SIG-M5 treated with dmso at 0.1 percent for 504 hours (cell line): ENCODE results near the gene CR1L.
"Not testable (repeated sequence)": the region's sequence is repeated elsewhere in the genome, so short reads cannot be mapped to it uniquely, and the experiment has no call there.

ENCODE experiments used
- DNase-seq: peaks from one replicate; lab custom pipeline; 2025; ENCODE audit not compliant: unreplicated experiment; lab: John Stamatoyannopoulos, UW

CR1L gene

DNA sequence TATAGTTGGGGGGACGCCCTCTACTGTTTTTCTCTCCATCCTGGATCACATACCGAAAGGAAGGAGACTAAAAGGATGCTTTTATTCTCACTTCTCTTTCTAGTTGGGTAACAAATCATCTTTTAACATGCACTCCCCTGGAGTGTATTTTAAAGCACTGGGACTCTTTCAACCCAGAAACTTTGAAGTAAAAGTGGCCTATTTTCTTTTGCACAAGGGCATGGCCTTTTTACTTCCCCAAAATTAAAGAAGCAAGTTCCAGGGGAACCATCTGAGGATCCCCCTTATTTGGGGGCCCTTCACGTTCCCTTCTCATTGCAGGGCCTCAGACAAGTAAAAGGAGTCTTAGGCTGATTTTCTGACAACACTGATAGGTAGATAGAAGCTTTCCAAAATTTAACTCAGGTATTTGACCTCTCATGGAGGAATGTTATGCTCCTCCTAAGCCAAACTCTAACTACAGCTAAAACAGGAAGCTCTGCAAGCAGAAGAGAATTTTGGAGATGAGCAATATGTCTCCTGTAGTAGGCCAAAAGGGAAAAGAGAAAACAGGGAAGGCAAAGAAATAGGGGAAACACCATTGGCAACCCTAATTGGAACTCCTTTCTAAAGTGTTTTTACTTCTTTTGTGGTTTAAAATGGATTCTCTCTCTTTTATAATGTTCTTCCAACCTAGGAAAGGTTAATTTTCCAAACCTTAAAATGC is 98.1 kb downstream of the CR1L start:
- peak; percentile 47 for DNase-seq

DNA sequence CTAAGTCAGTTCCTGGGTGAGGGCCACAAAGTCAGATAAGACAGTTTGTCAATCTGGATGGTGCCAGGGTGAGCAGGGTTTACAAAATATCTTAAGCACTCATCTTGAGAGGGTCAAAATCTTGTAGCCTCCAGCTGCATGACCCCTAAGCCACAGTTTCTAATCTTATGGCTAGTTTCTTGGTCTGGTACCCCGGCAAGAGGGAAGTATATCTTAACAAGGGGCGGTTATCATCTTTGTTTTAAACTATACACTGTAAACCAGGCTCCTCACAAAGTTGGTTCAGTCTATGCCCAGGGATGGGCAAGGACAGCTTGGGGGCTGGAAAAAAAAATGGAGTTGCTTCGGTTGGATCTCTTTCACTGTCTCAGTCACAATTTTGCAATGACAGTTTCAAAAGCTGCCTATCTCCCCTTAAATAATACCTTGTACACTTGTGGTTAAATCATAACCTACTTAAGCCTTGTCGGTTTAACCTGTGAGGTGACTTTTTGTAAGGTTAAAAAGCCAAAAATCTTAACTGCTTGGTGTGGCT is 99.1 kb downstream of the CR1L start:
- no peak for DNase-seq

DNA sequence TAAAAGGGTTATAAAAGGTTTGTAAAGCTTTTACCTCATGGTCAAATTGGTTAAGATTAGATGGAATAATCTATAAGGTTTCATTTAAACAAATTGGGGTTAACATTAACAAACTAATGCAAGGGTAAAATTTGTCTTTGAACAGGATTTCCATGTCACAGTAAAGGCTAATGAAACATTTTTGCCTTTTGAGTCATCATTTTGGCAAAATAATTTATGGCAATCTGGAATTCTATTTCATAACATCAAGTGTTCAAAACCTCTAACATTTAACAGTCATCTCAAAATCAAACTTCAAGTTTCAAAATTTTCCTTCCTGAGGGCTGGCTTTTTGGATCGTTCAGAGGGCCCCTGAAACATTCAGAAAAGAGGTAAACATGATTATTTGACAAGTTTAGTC is 100.4 kb downstream of the CR1L start:
- no peak for DNase-seq

DNA sequence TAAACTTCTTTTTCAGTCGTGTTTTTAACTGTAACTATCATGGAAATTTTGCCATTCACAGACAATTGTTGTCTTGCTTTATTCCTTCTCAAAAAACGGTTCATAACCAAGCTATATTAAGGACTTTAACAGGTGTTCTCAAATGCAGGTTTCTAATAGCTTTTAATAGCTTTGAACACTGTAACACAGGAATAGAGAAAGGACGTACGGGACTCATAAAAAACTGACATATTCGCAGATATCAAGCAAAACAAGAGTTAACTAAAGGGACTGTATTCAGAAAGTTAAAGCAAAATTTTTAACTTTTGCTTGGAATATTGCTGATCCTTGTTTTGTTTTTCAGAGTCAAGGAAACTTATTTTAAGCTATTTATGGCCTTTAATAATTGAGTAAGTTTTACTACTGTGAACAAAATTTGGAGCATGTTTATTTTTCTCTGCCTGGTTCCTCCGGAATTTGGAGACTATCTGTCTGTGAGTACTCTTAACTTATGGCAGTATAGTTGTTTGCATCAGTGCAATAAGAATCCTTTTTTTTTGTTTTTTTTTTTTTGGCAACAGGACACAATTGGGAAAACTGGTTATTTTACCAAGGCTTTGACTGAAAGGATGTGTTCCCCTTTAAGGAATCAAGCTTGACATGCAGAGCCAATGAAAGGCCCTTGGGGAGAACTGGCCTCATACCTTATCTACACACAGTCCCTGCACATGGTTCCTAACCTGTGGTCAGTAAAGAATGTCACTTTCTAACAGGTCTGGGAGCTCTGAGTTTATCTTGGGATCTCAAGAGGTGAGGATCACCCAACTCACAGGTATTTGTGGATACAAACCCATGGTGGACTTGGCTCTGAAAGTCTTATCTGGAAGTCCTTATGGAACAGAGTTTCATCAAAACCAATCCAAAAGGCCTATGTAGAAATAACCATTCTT is 101.2 kb downstream of the CR1L start:
- DNase-seq: no peak

DNA sequence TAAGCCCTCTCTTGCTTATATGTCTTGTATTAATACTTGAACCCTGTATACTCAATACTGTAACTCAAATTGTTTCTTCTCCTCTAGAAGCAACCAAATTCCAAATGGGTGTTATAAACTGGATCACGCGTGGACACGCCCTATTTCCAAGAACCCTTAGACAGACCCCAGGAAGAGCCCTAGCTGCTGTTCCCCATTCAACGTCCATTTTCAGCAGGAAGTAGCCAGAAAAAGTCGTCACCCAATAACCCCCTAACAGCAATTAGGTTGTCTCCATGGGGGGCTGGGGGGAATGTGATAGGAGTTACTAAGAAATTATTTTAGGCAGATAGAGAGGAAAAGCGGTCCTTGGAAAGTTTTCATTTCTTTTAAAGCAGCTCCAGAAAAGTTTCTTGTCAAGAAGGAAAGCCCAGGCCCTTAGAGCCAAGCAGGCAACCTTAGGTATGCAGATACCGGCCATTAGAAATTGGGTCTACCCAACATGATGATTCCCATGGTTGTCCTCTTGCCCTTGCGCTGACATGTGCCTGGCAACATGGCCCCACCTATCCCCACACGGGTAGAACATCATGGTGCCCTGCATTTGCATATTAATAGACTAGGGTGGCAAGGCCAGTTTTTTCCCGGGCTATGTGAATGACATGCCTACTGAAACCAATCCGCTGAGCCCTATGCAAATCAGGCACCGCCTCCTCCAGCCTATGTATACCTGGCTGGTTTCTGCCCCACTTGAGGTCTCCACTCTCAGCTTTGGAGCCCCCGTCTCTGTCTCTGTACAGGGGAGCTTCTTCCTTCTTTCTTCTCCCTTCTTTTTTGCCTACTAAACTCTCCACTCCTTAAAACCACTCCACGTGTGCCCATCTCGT is 102.9 kb downstream of the CR1L start:
- DNase-seq: no peak

DNA sequence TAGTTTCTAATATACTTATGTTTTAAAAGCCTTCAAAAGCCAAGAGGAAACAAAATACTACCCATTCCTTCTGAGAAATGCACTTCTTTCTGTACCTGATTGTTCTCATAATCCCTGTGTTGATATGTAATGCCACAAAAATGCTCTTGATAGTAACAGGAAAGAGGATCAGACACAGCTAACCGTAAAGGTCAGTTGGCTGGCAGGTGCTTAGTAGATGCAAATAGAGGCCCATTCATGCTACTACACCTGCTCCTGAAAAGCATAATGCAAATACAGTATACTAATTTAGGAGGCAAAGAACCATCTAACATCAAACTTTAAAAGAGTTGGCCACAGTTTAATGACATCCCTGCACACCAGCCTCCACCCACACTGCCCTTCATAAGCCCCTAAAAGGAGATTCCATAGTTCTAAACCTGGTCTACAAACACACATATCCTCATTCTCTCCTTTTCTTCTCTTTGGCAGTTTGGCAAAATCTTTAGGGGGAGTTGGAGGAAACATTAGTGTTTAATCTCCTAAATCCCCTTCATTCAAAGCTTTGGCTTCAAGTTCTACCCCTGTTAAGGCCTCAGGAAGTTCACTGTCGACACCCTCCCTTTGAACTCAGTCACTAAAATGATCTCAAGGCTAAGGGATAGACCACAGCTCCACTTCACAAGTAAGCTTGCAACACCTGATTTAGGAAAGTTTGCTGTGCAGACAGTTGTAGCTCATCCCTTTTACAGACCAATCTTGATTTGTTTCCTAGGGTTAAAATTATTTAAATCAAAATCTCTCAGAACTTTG is 104.0 kb downstream of the CR1L start:
- peak; percentile 37 for DNase-seq

DNA sequence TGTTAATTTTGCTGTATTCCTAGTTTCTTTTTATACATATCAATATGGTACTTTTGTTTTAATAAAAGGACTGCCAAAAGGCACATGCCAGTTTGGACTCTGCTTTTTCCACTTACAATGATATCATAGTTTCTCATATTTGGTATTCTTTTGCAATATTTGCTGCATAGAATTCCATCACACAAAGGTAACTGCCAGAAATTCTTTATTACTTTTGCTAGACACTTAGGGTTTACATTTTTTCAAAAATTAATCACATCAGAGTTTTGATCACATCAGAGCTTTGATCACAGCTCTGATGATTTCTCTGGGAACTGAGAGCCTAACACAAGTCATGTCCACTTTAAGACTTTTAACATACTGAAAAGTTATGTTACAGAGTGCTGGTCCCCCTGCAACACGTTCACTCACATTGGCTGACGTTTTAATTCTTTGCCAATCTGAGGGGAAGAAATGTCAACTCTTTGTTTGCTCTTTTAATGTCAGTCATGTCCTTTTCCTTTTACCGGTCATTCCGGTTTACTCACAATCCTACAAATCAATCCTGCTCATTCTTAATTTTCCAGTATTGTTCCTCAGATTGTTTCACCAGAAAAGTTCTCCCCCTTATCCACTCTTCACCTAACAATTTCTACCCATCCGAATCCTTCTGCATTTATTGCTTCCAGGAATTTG is 105.8 kb downstream of the CR1L start:
- no peak for DNase-seq

DNA sequence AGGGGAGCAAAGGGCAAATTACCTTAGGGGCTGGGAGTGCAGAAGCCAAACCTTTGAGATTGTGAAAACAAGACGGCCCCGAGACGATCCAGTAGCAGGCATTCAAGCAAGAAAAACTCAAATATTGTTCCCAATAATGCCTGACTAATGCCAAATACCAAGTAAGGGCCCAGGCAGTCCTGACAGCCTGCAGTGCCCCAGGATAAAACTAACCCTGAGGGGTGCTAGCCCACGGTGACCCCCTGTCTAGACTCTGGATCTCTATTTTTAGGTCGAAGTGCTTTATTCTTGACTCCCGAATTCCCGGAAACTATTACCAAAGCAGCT is 106.5 kb downstream of the CR1L start:
- DNase-seq: not testable (repeated sequence)

DNA sequence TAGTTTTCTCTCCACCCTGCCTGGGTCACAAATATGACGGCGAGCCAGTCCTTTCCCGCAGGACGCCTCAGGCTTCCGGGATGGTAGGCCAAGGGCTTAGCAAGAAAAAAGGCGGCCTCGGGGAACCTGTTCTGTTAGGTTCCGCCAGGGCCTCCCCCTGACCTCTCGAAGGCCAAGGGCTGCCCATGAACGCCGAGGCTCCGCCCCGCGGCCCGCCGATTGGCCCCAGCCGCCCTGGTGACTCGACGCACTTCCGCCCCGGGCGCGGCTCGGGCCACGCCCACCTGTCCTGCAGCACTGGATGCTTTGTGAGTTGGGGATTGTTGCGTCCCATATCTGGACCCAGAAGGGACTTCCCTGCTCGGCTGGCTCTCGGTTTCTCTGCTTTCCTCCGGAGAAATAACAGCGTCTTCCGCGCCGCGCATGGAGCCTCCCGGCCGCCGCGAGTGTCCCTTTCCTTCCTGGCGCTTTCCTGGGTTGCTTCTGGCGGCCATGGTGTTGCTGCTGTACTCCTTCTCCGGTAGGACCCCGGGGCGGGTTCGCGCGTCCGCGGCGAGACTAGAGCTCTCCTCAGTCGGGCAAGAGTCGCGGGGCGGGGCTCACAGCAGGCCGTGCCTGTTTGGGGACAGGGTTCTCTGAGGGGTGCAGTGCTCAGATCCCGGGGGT is 107.0 kb downstream of the CR1L start, which contains the start of gene CD46:
TSS of gene CD46 (plus strand) at position 265 of the 666 bp plus-strand sequence. CDS start at position 424, 159 bp downstream.
- peak; percentile 98 for DNase-seq

DNA sequence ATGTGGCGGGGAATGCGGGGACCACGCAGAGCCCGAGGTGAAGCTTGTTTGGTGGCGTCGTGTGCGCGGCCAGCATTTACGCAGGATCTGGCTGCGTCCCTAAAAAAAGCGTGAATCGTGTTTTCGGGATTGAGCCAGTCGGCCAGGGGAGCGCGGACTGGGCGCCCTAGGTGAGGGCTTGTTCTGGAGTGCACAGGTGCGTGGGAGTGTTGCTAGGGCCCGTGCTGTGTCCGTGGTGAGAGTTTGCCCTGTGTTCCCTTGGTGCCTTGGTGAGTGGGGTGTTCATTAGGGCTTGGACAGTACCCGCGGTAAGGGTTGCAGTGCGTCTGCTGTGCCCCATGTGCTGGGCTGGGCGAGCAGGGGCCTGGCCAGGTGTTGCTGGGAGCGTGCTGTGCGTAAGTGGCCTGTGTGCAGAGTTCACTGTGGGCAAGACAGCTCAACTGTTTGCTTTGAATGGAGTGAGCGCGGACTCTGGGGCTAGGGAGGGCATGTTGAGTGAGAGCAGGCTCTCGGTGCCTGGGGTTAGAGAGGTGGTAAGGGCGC is 107.6 kb downstream of the CR1L start:
- DNase-seq: peak; percentile 43

DNA sequence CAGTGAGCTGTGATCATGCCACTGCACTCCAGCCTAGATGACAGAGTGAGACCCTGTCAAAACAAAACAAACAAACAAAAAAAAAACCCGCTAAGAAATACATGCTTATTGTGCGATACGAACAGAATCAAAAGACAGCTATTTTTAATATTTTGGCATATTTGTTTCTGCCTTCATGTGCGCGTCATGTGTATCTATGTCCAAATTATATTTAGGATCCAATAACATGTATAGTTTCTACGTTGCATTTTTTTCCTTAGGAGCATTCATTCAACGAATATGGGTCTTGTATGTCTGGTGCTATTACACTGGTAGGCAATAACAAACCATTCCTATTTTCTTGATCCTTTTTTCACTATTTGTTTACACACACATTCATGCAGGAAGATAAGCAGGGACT is 108.7 kb downstream of the CR1L start:
- no peak for DNase-seq

DNA sequence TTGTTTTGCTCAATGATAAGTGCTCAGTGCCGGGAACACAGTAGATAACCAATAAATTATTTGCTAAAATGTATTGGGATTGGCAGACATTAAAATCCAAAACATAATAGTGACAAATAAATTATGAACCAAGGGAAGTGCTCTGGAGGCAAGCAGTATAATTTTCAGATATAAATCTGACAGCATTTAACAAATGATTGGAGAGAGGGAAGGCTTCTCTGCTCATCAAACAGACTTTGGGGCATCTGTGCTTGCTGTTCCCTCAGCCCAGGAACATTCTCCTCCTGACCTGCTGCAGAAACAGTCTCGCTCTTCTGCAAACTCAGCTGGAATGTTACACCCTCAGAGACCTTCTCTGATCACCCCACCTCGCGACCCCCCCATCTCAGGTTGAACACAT is 109.1 kb downstream of the CR1L start:
- DNase-seq: no peak

DNA sequence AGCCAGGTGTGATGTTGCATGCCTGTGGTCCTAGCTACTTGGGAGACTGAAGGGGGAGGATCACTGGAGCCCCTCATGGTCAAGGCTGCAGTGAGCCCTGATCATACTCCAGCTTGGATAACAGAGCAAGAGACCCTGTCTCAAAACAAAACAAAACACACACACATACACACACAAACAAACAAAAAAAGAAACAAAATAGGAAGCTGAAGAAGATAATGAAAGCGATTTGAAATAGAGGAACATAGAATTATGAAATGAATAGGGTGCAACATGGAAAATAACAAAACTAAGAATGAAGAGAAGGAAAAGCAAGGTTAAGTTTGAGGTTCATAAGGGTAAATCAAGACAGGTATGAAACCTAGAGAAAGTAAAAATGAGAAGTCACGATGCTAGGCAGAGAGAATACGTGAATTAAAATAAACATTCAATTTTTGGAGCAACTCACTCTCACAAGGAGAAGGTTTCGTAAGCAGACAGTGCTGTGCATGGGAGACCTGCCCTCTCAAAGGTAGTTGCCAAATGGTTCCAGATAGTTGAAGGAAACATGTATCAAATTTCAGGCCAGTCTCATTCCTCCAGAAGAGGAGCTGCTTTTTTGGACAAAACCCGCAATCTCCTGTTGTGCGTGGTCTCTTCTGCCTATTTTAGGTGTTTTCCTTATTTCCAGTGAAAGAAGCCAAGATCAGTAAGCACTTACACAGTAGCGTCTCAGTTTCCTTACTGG is 110.2 kb downstream of the CR1L start:
- peak; percentile 77 for DNase-seq

DNA sequence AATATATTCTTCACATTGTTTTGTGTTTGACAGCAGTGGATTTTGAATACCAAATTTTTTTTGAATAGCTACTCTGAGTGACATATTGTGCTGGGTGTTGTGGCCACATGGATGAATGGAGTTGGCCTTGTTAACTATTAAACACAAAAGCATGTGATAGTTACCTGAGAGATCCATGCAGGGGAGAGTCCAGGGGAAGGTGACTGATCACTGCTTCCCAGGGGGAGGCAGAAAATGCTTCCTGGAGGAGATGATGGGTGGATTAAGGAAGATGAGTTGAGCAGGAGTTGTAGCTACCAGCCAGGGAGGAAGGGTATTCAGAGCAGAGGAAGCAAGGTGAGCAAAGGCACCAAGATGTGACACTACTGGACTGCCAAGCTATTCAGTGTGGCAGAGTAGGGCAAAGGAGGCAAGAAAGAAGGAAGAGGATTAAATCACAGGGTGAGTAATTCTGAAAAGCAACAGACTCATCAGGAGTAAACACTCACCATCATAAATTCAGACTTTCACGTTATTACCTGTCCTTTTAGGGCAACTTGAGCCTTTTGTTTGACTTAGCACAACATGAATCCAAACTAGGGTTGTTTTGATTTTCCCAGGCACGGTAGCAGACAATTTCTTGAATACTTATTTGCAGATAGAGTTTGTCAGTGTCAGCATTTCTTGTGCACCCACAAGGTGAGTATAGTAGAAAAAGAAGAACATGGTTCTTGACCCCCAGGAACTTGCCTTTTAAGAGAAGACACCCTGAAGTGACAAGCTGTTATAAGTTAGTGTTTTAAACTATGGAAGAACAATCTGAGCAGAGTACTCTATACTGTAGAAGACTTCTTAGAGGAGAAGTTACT is 111.1 kb downstream of the CR1L start:
- DNase-seq: no peak

DNA sequence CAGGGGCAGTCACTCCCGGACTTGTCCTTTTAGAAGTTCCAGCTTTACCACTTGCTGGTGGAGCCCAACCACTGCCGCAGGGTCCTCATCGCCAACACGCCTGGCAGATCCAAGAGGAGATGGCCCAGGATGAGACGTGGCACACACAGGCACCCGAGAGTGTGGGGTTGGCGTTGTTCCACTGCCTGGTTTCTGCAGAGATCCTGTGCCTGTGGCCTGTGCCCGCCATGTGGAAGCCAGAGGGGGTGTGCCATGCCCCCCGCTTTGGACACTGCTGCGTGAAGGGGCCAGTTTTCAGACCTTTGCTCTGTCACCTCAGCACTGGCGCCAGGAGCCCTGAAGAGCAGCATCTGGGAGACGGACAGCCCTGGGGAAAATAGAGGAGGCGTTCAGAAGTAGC is 117.7 kb downstream of the CR1L start:
- no peak for DNase-seq

DNA sequence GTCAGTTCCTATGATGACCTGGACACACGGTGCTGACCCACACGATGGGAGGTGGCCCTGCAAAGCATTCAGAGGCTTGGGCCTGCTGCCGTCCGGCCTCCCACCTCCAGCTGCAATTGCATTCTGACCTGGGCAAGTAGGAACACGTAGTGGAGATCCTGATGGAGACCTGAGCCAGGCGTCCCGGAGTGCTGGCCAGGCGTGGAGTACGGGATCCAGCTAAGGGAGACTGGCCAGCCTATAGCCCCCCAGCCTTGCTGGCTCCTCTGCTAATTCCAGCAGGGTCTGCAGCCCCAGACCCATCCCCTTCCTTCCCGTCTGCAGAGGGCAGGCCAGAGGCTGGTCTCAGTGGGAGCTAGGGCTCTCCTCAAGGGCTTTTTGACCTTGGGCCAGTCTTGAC is 118.2 kb downstream of the CR1L start:
- no peak for DNase-seq

DNA sequence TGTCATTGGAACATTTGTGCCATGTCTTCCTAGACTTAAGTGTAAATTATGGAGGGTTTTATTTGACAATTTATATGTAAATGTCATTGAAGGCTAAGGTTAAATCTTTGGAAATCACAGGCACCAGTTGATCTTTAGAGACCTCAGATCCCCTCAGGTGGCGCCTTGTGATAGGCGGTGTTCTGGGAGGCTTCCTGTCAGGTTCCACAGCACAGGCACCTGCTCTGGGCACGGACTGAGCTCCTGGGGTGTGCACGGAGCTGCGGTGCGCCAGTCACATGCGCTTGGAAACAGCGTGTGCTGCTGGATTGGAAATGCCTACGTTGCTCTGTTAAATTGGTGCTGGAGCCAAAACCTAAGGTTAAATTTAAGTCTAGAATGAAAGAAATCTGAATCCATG is 119.0 kb downstream of the CR1L start:
- DNase-seq: no peak
